Retinal pigment epithelial cell (primary cell): Measurements from ENCODE around the gene OR6B1.
"Not testable (repeated sequence)": the region's sequence is repeated elsewhere in the genome, so short reads cannot be mapped to it uniquely, and the experiment has no call there.

Source experiments
- DNase-seq: peaks from one replicate; pipeline ENCODE4 v3.0.0-alpha.2; 2010; ENCODE audit warnings: low read depth
- H3K4me3 ChIP-seq: 2 replicates; pipeline ENCODE4 v1.5.1; 2011; ENCODE audit warnings: mild to moderate bottlenecking, low read length, control low read depth, moderate library complexity
- CTCF ChIP-seq: conservative IDR thresholded peaks from 2 replicates; pipeline ENCODE4 v1.5.1; 2011; ENCODE audit warnings: low read depth, low read length, control low read depth, inconsistent platforms

OR6B1 gene

DNA sequence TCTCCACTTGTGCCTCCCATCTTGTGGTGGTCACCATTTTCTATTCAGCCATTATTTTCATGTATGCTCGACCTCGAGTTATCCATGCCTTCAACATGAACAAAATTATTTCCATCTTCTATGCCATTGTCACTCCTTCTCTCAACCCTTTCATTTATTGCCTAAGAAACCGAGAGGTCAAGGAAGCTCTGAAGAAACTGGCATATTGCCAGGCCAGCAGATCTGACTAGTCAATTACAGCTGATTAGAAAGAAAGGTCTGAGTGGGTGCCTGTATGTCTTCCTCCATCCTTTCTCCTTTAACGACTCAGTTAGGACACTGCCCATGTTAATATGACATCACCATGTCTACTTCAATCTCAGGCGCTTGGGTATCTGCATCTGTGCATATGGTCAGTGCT, 4.6 kb downstream of the OR6B1 start:
- no peak for TF ChIP-seq CTCF
- DNase-seq, result no peak
- no peak overlapping the region for H3K4me3 ChIP-seq

- DNase-seq, result no peak
- TF ChIP-seq CTCF, result no peak
- no peak overlapping the region for H3K4me3 ChIP-seq
Observed at GRCh38 chr7:144006029-144006691, 6.0 kb downstream of the OR6B1 start.

- DNase-seq, result no peak
- no peak overlapping the region for H3K4me3 ChIP-seq
- TF ChIP-seq CTCF, result no peak
Observed at GRCh38 chr7:144006692-144007042, 6.5 kb downstream of the OR6B1 start.

DNA sequence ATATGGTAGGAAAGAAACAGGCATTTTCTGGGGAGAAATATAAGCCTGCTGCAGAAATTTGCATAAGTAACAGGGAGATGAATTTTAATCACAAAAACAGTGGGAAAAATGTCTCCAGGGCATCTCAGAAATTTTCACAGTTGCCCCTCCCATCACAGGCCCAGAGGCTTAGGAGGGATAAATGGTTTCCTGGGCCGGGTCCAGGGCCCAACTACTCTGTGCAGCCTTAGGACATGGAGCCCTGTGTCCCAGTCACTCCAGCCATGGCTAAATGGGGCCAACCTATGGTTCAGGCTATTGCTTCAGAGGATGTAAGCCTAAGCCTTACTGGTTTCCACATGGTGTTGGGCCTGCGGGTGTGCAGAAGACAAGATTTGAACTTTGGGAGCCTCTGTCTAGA, 9.2 kb downstream of the OR6B1 start:
- H3K4me3 ChIP-seq, result no peak overlapping the region
- TF ChIP-seq CTCF, result no peak
- DNase-seq, result no peak

DNA sequence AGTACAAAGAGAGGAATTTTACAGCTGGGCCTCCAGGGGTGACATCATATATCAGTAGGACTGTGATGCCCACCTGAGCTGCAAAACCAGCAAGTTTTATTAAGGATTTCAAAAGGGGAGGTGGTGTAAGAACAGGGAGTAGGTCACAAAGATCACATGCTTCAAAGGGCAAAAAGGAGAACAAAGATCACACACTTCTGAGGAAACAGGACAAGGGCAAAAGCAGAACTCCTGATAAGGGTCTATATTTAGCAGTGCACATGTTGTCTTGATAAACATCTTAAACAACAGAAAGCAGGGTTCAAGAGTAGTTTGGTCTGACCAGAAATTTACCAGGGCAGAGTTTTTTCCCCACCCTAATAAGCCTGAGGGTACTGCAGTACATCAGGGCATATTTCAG, 9.9 kb downstream of the OR6B1 start:
- DNase-seq, H3K4me3 ChIP-seq: not testable (repeated sequence)

DNA sequence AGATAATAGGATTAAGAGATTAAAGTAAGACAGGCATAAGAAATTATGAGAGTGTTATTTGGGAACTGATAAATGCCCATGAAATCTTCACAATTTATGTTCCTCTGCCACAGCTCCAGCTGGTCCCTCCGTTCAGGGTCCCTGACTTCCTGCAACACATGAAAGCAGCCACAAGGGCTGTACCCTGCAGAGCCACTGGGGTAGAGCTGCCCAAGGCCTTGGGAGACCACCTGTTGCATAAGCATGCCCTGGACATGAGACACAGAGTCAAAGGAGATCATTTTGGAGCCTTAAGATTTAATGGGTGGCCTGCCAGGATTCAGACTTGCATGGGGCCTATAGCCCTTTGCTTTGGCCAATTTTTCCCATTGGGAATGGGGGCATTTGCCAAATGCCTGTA, 10.7 kb downstream of the OR6B1 start:
- not testable (repeated sequence) for DNase-seq, H3K4me3 ChIP-seq

DNA sequence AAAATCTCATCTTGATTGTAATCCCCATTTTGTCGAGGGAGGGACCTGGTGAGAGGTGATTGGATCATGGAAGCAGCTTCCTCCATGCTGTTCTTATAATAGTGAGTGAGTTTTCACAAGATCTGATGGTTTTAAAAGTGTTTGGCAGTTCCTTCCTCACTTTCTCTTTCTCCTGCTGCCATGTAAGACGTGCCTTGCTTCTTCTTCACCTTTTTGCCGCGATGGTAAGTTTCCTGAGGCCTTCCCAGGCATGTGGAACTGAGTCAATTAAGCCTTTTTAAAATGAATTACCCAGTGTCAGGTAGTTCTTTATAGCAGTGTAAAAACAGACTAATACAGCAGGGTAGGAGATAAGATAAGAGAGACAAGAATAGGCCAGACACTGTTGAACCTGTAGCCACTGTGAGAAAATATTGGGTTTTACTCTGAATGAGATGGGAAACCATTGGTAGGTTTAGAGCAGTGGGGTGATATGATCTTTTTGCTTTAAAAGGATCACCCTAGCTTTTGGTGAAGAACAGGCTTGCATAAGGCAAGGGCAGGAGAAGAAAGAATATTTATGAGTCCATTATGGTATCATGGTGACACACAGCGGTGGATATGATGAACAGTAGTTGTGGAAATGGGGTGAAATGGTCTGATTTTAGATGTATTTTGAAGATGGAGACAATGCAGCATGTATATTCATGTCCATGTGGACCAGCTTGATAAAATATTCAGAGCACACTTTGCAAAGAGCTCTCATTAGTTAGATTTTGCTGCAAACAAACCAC, 11.5 kb downstream of the OR6B1 start:
- no peak for TF ChIP-seq CTCF
- H3K4me3 ChIP-seq, result no peak overlapping the region
- no peak for DNase-seq

DNA sequence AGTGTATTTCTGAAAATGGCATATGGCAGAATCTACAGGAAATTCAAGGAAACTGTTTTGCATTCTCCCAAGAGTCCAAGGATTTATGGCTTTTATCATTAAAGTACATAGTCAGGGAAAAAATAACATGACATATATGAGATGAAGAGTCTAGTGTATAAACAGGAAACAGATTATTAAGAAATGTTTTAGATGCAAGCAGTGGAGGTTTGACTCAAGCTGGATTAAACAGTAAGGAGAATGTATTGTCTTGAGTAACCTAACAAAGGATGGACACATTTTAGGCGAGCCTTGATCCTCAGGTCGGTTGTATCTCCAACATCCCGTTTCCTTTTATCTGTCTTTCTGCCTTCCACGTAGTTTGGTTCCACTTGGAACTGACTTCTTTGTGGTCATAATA, 17.9 kb downstream of the OR6B1 start:
- no peak for DNase-seq
- H3K4me3 ChIP-seq, result no peak overlapping the region
- no peak for TF ChIP-seq CTCF
